Hypothalamus (tissue), 51 donors: Measurements from ENCODE around the gene FOXP1.

Source experiments
- DNase-seq, 51 donors: peaks; one replicate each; lab custom pipeline; 2025; lab: John Stamatoyannopoulos, UW

The FOXP1 gene

GRCh38 chr3:71388535-71389120 is 194.9 kb downstream of the FOXP1 start:
- DNase-seq, result no peak

GRCh38 chr3:71387586-71387985 is 195.9 kb downstream of the FOXP1 start:
- no peak for DNase-seq

GRCh38 chr3:71384837-71385716 is 198.5 kb downstream of the FOXP1 start:
- no peak for DNase-seq

GRCh38 chr3:71384388-71384787 is 199.1 kb downstream of the FOXP1 start:
- DNase-seq, result no peak

GRCh38 chr3:71380096-71380495 is 203.4 kb downstream of the FOXP1 start:
- DNase-seq, result no peak

GRCh38 chr3:71378509-71378908 is 205.0 kb downstream of the FOXP1 start:
- no peak for DNase-seq

- no peak for DNase-seq
Measured at GRCh38 chr3:71376911-71377310, 206.6 kb downstream of the FOXP1 start.

GRCh38 chr3:71376503-71376902 is 207.0 kb downstream of the FOXP1 start:
- no peak for DNase-seq

GRCh38 chr3:71374582-71374981 is 208.9 kb downstream of the FOXP1 start:
- no peak for DNase-seq

GRCh38 chr3:71372911-71373637 is 210.5 kb downstream of the FOXP1 start:
- no peak for DNase-seq

- DNase-seq, result no peak
Measured at GRCh38 chr3:71372241-71372768, 211.2 kb downstream of the FOXP1 start.

GRCh38 chr3:71371282-71371681 is 212.2 kb downstream of the FOXP1 start:
- DNase-seq, result no peak

- no peak for DNase-seq
Measured at GRCh38 chr3:71370467-71370866, 213.1 kb downstream of the FOXP1 start.

- DNase-seq, result no peak
Measured at GRCh38 chr3:71369701-71370391, 213.7 kb downstream of the FOXP1 start.

GRCh38 chr3:71366988-71367604 is 216.4 kb downstream of the FOXP1 start:
- DNase-seq, result no peak

GRCh38 chr3:71361334-71361890 is 222.1 kb downstream of the FOXP1 start:
- no peak for DNase-seq

GRCh38 chr3:71360764-71361163 is 222.8 kb downstream of the FOXP1 start:
- DNase-seq, result no peak

GRCh38 chr3:71360180-71360579 is 223.3 kb downstream of the FOXP1 start:
- DNase-seq, result no peak

- DNase-seq, result no peak
Measured at GRCh38 chr3:71358243-71358642, 225.3 kb downstream of the FOXP1 start.

GRCh38 chr3:71356265-71356664 is 227.3 kb downstream of the FOXP1 start:
- DNase-seq, result no peak
